K562 (cell line): ENCODE data around the gene MPP7. TPM values are rescaled to one million over a fixed set of nuclear protein-coding genes. Genes with fewer than 3 reads are reported as not detected.

Experiments used
- CHD7 ChIP-seq: fragments of 200-600 bp; sonication (generic); IDR thresholded peaks from one replicate; pipeline ENCODE4 v1.6.1; 2012; ENCODE audit warnings: mild to moderate bottlenecking, low read depth, low read length, inconsistent platforms
- polyA plus RNA-seq, 8 experiments: library from polyadenylated mRNA; depleted of rRNA in 4 of 8; stranded (reverse) in 5 of 8; unstranded in 3 of 8; fragments of >200 nt; fragmentation: Nextera tagmentation in 2 of 8; fragmentation: Illumina TruSeq in 1 of 8; extraction: Ambion mirVana in 2 of 8; extraction: Trizol in 1 of 8; gene quantifications; 2 replicates each; pipeline versions ENCODE4 v1.2.1 to v1.2.3, GENCODE V29; 2011 to 2014; ENCODE audit warnings: inconsistent platforms in 1 of 8, missing spikeins in 1 of 8
- total RNA-seq, 7 experiments: library from RNA; depleted of rRNA in 6 of 7; stranded (reverse); fragments of >200 nt in 6 of 7; fragmentation: Illumina TruSeq in 2 of 7; extraction: Trizol in 2 of 7; gene quantifications; 2 replicates each; pipeline versions ENCODE4 v1.2.1 to v1.2.3, GENCODE V29; 2011 to 2021; ENCODE audit warnings: low replicate concordance in 1 of 7

Gene MPP7
- total and polyA plus RNA-seq, 9 of the 15 experiments (the other 6 are each of a cell fraction or from before 2014, with no cell fraction given), result 0.03 to 0.50 (median 0.23) TPM

- TF ChIP-seq CHD7, result no peak
Observed at GRCh38 chr10:28283251-28283650, 19.6 kb downstream of the MPP7 start (continued).
